Non-pigmented ciliary epithelial cell (primary cell): Measurements from ENCODE around the gene BSG.
"Not testable (repeated sequence)": the region's sequence is repeated elsewhere in the genome, so short reads cannot be mapped to it uniquely, and the experiment has no call there.

ENCODE experiments used
- DNase-seq: peaks from one replicate; pipeline ENCODE4 v3.0.0-alpha.2; 2010; ENCODE audit warnings: low read depth

BSG gene

GRCh38 chr19:572743-573518 lies 535 bp downstream of the BSG start:
- DNase-seq: no peak

- DNase-seq: no peak
Observed at GRCh38 chr19:573519-573825, 1.1 kb downstream of the BSG start.

- DNase-seq: no peak
Observed at GRCh38 chr19:574658-575526, 2.5 kb downstream of the BSG start.

- no peak for DNase-seq
Observed at GRCh38 chr19:575527-576506, 3.4 kb downstream of the BSG start.

- no peak for DNase-seq
Observed at GRCh38 chr19:576768-577438, 4.5 kb downstream of the BSG start.

- DNase-seq: no peak
Observed at GRCh38 chr19:577439-578392, 5.3 kb downstream of the BSG start.

- no peak for DNase-seq
Observed at GRCh38 chr19:579111-579841, 6.9 kb downstream of the BSG start.

GRCh38 chr19:579842-580155 lies 7.4 kb downstream of the BSG start:
- DNase-seq: no peak

GRCh38 chr19:580274-580835 lies 8.0 kb downstream of the BSG start:
- DNase-seq: no peak

GRCh38 chr19:581399-582111 lies 9.2 kb downstream of the BSG start:
- DNase-seq: no peak

GRCh38 chr19:582497-583197 lies 10.3 kb downstream of the BSG start:
- DNase-seq: no peak

- no peak for DNase-seq
Observed at GRCh38 chr19:583198-583967, 11.0 kb downstream of the BSG start.

- DNase-seq: no peak
Observed at GRCh38 chr19:583968-584239, 11.5 kb downstream of the BSG start.

GRCh38 chr19:584240-585001 lies 12.0 kb downstream of the BSG start:
- DNase-seq: no peak

GRCh38 chr19:585146-585545 lies 12.8 kb downstream of the BSG start:
- DNase-seq: not testable (repeated sequence)

- no peak for DNase-seq
Observed at GRCh38 chr19:585551-586110, 13.2 kb downstream of the BSG start.
